SK-N-SH (cell line): ENCODE data around the gene CCND1. TPM values are rescaled to one million over a fixed set of nuclear protein-coding genes. Genes with fewer than 3 reads are reported as not detected.

ENCODE experiments used
- CTCF ChIA-PET: fragments of 300-600, 350-600 bp; formaldehyde crosslinking; extraction: SDS; loops from one replicate; lab custom pipeline; 2021; lab: Yijun Ruan, JAX
- POLR2A ChIA-PET: fragments of 350-600 bp; sonication (Branson Sonifier 250); formaldehyde crosslinking; extraction: SDS; loops from one replicate; lab custom pipeline; 2020; ENCODE audit warnings: antibody characterized with exemption, inconsistent platforms; lab: Yijun Ruan, JAX
- DNase-seq: peaks from one replicate; pipeline ENCODE4 v3.0.0; 2012
- H2AFZ ChIP-seq: fragments of 200-600 bp; sonication (generic); 2 replicates; pipeline ENCODE4 v1.8.1; 2016; ENCODE audit warnings: antibody characterized with exemption, mild to moderate bottlenecking, low read depth
- H3F3A ChIP-seq: fragments of 200-600 bp; sonication (generic); replicated peaks from 2 replicates; pipeline ENCODE3; 2016; ENCODE audit warnings: antibody characterized with exemption, mild to moderate bottlenecking; ENCODE audit not compliant: insufficient read depth
- H3K27ac ChIP-seq, 2 experiments: fragments of 200-500 bp in 1 of 2; fragments of 200-600 bp in 1 of 2; sonication (Bioruptor generic) in 1 of 2; sonication (generic), shearing (Covaris generic) in 1 of 2; 2 replicates each; pipeline versions ENCODE4 v1.5.1 to v1.6.1; 2014 to 2016; ENCODE audit warnings: low read depth in 2 of 2, inconsistent platforms in 1 of 2, low read length in 1 of 2, mild to moderate bottlenecking in 1 of 2, mixed read lengths in 1 of 2
- H3K27me3 ChIP-seq: fragments of 200-600 bp; sonication (generic), shearing (Covaris generic); 2 replicates; pipeline ENCODE4 v1.6.1; 2016; ENCODE audit warnings: mixed run types; ENCODE audit not compliant: insufficient read depth
- H3K36me3 ChIP-seq, 2 experiments: fragments of 200-500 bp in 1 of 2; fragments of 200-600 bp in 1 of 2; sonication (Bioruptor generic) in 1 of 2; sonication (generic) in 1 of 2; replicated peaks in 1 of 2; 2 replicates each; pipeline versions ENCODE3 to v1.5.1; 2014 to 2016; ENCODE audit warnings: low read length in 1 of 2, mild to moderate bottlenecking in 1 of 2; ENCODE audit not compliant: insufficient read depth in 2 of 2, control insufficient read depth in 1 of 2
- H3K4me1 ChIP-seq, 2 experiments: fragments of 200-500 bp in 1 of 2; fragments of 200-600 bp in 1 of 2; sonication (Bioruptor generic) in 1 of 2; sonication (generic), shearing (Covaris generic) in 1 of 2; 2 replicates each; pipeline versions ENCODE4 v1.5.1 to v1.6.1; 2014 to 2016; ENCODE audit warnings: low read depth in 1 of 2, low read length in 1 of 2, mixed run types in 1 of 2; ENCODE audit not compliant: insufficient read depth in 2 of 2, control insufficient read depth in 1 of 2
- H3K4me2 ChIP-seq: fragments of 200-600 bp; sonication (generic), shearing (Covaris generic); 2 replicates; pipeline ENCODE4 v1.6.1; 2017; ENCODE audit warnings: mixed run types
- H3K4me3 ChIP-seq, 2 experiments: fragments of 200-500 bp in 1 of 2; fragments of 200-600 bp in 1 of 2; sonication (Bioruptor generic) in 1 of 2; sonication (generic), shearing (Covaris generic) in 1 of 2; 2 replicates each; pipeline versions ENCODE4 v1.5.1 to v1.8.1; 2014 to 2016; ENCODE audit warnings: low read depth in 2 of 2, inconsistent platforms in 1 of 2, low read length in 1 of 2, mild to moderate bottlenecking in 1 of 2, mixed read lengths in 1 of 2, moderate library complexity in 1 of 2
- H3K79me2 ChIP-seq: fragments of 200-600 bp; sonication (generic); 2 replicates; pipeline ENCODE4 v1.8.1; 2017; ENCODE audit warnings: mild to moderate bottlenecking; ENCODE audit not compliant: insufficient read depth
- H3K9ac ChIP-seq: fragments of 200-600 bp; sonication (generic); 2 replicates; pipeline ENCODE4 v1.6.1; 2017; ENCODE audit warnings: mixed run types
- H3K9me2 ChIP-seq: fragments of 200-600 bp; sonication (generic); 2 replicates; pipeline ENCODE4 v1.6.1; 2017; ENCODE audit warnings: mixed run types
- H3K9me3 ChIP-seq: fragments of 200-600 bp; sonication (generic); 2 replicates; pipeline ENCODE4 v1.6.1; 2017; ENCODE audit warnings: mixed run types, mild to moderate bottlenecking, moderate library complexity
- H4K20me1 ChIP-seq: fragments of 200-600 bp; sonication (generic); 2 replicates; pipeline ENCODE4 v1.6.1; 2017; ENCODE audit warnings: mild to moderate bottlenecking, mixed run types; ENCODE audit not compliant: insufficient read depth
- CTCF ChIP-seq: fragments of 200-600 bp; sonication (generic); IDR thresholded peaks from 2 replicates; pipeline ENCODE4 v1.6.1; 2017; ENCODE audit warnings: antibody characterized with exemption, mild to moderate bottlenecking, moderate library complexity
- ELF1 ChIP-seq: IDR thresholded peaks from 2 replicates; pipeline ENCODE4 v1.4.0; 2012
- EP300 ChIP-seq, 2 experiments: IDR thresholded peaks; 2 replicates each; pipeline versions ENCODE4 v1.4.0 to v1.6.1; 2012; ENCODE audit warnings: borderline replicate concordance in 1 of 2, low read depth in 1 of 2, low read length in 1 of 2
- FOSL2 ChIP-seq: IDR thresholded peaks from 2 replicates; pipeline ENCODE4 v1.4.0; 2012; ENCODE audit warnings: low read depth, mild to moderate bottlenecking, moderate library complexity, borderline replicate concordance
- GABPA ChIP-seq: IDR thresholded peaks from 2 replicates; pipeline ENCODE4 v1.4.0; 2012; ENCODE audit warnings: low read depth, mild to moderate bottlenecking
- GATA2 ChIP-seq: sonication (generic); formaldehyde crosslinking; IDR thresholded peaks from 2 replicates; pipeline ENCODE4 v1.5.0; 2020; ENCODE audit warnings: mild to moderate bottlenecking, missing genetic modification reagents
- MEF2A ChIP-seq: IDR thresholded peaks from 2 replicates; pipeline ENCODE4 v1.4.0; 2012; ENCODE audit warnings: low read depth, borderline replicate concordance
- MXI1 ChIP-seq: IDR thresholded peaks from 2 replicates; pipeline ENCODE4 v1.6.1; 2012; ENCODE audit warnings: mild to moderate bottlenecking, low read depth, low read length, improper control_type of control experiment
- PBX3 ChIP-seq: IDR thresholded peaks from 2 replicates; pipeline ENCODE4; 2012
- POLR2AphosphoS5 ChIP-seq: IDR thresholded peaks from 2 replicates; pipeline ENCODE4 v1.6.1; 2012; ENCODE audit warnings: low read depth, low read length
- RCOR1 ChIP-seq: fragments of 150-350 bp; IDR thresholded peaks from 2 replicates; pipeline ENCODE4 v1.6.1; 2017; ENCODE audit warnings: antibody characterized with exemption, low read length
- SMC3 ChIP-seq: IDR thresholded peaks from 2 replicates; pipeline ENCODE4 v1.6.1; 2012; ENCODE audit warnings: low read depth, low read length, improper control_type of control experiment
- YY1 ChIP-seq: IDR thresholded peaks from 2 replicates; pipeline ENCODE4 v1.4.0; 2012; ENCODE audit warnings: low read depth, mild to moderate bottlenecking
- ZBTB33 ChIP-seq: IDR thresholded peaks from 2 replicates; pipeline ENCODE4 v1.4.0; 2012; ENCODE audit warnings: low read depth, borderline replicate concordance
- WGBS: methylation state at CpG from one replicate; pipeline ENCODE4 v1.1.6; 2017; ENCODE audit warnings: low lambda C conversion rate; 5-methylcytosine and 5-hydroxymethylcytosine counted together
- polyA plus RNA-seq, 3 experiments: library from polyadenylated mRNA; depleted of rRNA; stranded (reverse); fragments of >200 nt; gene quantifications; 2 replicates each; pipeline ENCODE4 v1.2.3, GENCODE V29; 2012

Gene CCND1
- polyA plus RNA-seq, 1 of the 3 experiments (the other 2 are of a cell fraction), result 242 TPM

- H3K9me3 ChIP-seq, result no peaks in the 10 kb centered on the region
- peaks cover 13% of the 10 kb centered on the region; the same call in 1 of the 2 replicates for H3K79me2 ChIP-seq
- H3K9me2 ChIP-seq, result no peaks in the 10 kb centered on the region
- H3K27me3 ChIP-seq, result no peaks in the 10 kb centered on the region
- H3F3A ChIP-seq, result no peaks in the 10 kb centered on the region
- ChIA-PET POLR2A (no interaction called here), CTCF (interaction anchor here (0.6 to 9.2 kb wide), 3 partner anchors 20 to 561 kb away, joined by 3 to 254 read pairs (median 14); no protein-coding TSS in a partner anchor)
- no peak for DNase-seq
- no peaks in the 10 kb centered on the region for H3K4me1 ChIP-seq
- WGBS, result 96% methylated on average over 14 of the region's 17 CpGs
- no peak overlapping the region for H3K27ac ChIP-seq
- no peaks in the 10 kb centered on the region for H4K20me1 ChIP-seq
- H3K9ac ChIP-seq, result no peak overlapping the region
- H3K36me3 ChIP-seq, result peaks cover 13 to 42% of the 10 kb centered on the region in 2 experiments
- H2AFZ ChIP-seq, result no peak overlapping the region
- H3K4me3 ChIP-seq, result no peak overlapping the region
- TF ChIP-seq YY1, result no peak
- no peak overlapping the region for H3K4me2 ChIP-seq
Observed at GRCh38 chr11:69664103-69664775, 23.3 kb downstream of the CCND1 start.

GRCh38 chr11:69664901-69665300 is 23.9 kb downstream of the CCND1 start:
- ChIA-PET POLR2A (no interaction called here), CTCF (interaction anchor here (0.9 to 9.2 kb wide), 3 partner anchors 10 to 562 kb away, joined by 3 to 254 read pairs (median 14); partner anchors contain the start of gene LTO1)
- H3K4me2 ChIP-seq, result no peak overlapping the region
- H3K4me3 ChIP-seq, result no peak overlapping the region
- H2AFZ ChIP-seq, result no peak overlapping the region
- no peaks in the 10 kb centered on the region for H3K9me3 ChIP-seq
- DNase-seq, result no peak
- no peaks in the 10 kb centered on the region for H3K9me2 ChIP-seq
- peaks cover 20 to 49% of the 10 kb centered on the region in 2 experiments for H3K36me3 ChIP-seq
- H3K79me2 ChIP-seq, result peaks cover 13% of the 10 kb centered on the region; the same call in 1 of the 2 replicates
- peaks cover 0 to 1% of the 10 kb centered on the region in 2 experiments; a peak in 1 of 4 replicates for H3K4me1 ChIP-seq
- no peaks in the 10 kb centered on the region for H3K27me3 ChIP-seq
- H4K20me1 ChIP-seq, result no peaks in the 10 kb centered on the region
- no peak for TF ChIP-seq EP300 (IDR thresholded peaks at IDR 0.05; ENCODE audit: borderline replicate concordance in 1 of 2, low read depth in 1 of 2, low read length in 1 of 2)
- no peak for TF ChIP-seq YY1
- TF ChIP-seq CTCF, result no peak
- no peak for TF ChIP-seq ZBTB33
- TF ChIP-seq FOSL2, result no peak
- no peak for TF ChIP-seq ELF1
- no peak for TF ChIP-seq GABPA
- no peak for TF ChIP-seq POLR2AphosphoS5
- TF ChIP-seq RCOR1, result no peak
- no peak for TF ChIP-seq GATA2 (CRISPR knock-in tag)
- TF ChIP-seq SMC3, result no peak
- TF ChIP-seq MXI1, result no peak
- no peak for TF ChIP-seq MEF2A
- no peak for TF ChIP-seq PBX3
- WGBS, result 94% methylated on average over 5 of the region's 8 CpGs
- no peak overlapping the region for H3K27ac ChIP-seq
- H3K9ac ChIP-seq, result no peak overlapping the region
- no peaks in the 10 kb centered on the region for H3F3A ChIP-seq
